Stimulated activated CD4-positive, alpha-beta T cell treated with anti-CD3 and anti-CD28 coated beads, TNF-alpha, amount 100 ng/mL, for 48 hours (primary cell): ENCODE results near the gene MEMO1.
"Not testable (repeated sequence)": the region's sequence is repeated elsewhere in the genome, so short reads cannot be mapped to it uniquely, and the experiment has no call there.

Experiments
- DNase-seq, 3 donors: peaks; one replicate each; pipeline ENCODE4 v3.0.0-alpha.2; 2020; ENCODE audit warnings: low read depth in 3 of 3

The MEMO1 gene

GRCh38 chr2:31907491-31907890 is 103.3 kb downstream of the MEMO1 start:
- DNase-seq, result not testable (repeated sequence)

GRCh38 chr2:31903109-31903780 is 107.6 kb downstream of the MEMO1 start:
- no peak for DNase-seq

- no peak for DNase-seq
Observed at GRCh38 chr2:31901900-31902299, 108.9 kb downstream of the MEMO1 start.

GRCh38 chr2:31900156-31900555 is 110.7 kb downstream of the MEMO1 start:
- DNase-seq, result not testable (repeated sequence)

- not testable (repeated sequence) for DNase-seq
Observed at GRCh38 chr2:31898346-31898745, 112.5 kb downstream of the MEMO1 start.

- DNase-seq, result not testable (repeated sequence)
Observed at GRCh38 chr2:31897340-31897739, 113.5 kb downstream of the MEMO1 start.

- DNase-seq, result no peak
Observed at GRCh38 chr2:31896293-31896692, 114.5 kb downstream of the MEMO1 start.

- no peak for DNase-seq
Observed at GRCh38 chr2:31894656-31895055, 116.2 kb downstream of the MEMO1 start.

- DNase-seq, result no peak
Observed at GRCh38 chr2:31893094-31893493, 117.7 kb downstream of the MEMO1 start.

- no peak for DNase-seq
Observed at GRCh38 chr2:31889044-31889443, 121.8 kb downstream of the MEMO1 start.

GRCh38 chr2:31888550-31888949 is 122.3 kb downstream of the MEMO1 start:
- DNase-seq, result no peak

GRCh38 chr2:31886700-31887099 is 124.1 kb downstream of the MEMO1 start:
- no peak for DNase-seq

GRCh38 chr2:31877008-31877407 is 133.8 kb downstream of the MEMO1 start:
- DNase-seq, result no peak

- DNase-seq, result no peak
Observed at GRCh38 chr2:31874071-31874470, 136.7 kb downstream of the MEMO1 start.

- DNase-seq, result no peak
Observed at GRCh38 chr2:31865215-31865614, 145.6 kb downstream of the MEMO1 start.

GRCh38 chr2:31863867-31864266 is 146.9 kb downstream of the MEMO1 start:
- no peak for DNase-seq

- DNase-seq, result not testable (repeated sequence)
Observed at GRCh38 chr2:31863015-31863656, 147.7 kb downstream of the MEMO1 start.

- DNase-seq, result no peak
Observed at GRCh38 chr2:31859959-31860358, 150.8 kb downstream of the MEMO1 start.

- DNase-seq, result no peak
Observed at GRCh38 chr2:31853521-31853920, 157.3 kb downstream of the MEMO1 start.

GRCh38 chr2:31842150-31842549 is 168.7 kb downstream of the MEMO1 start:
- DNase-seq, result not testable (repeated sequence)

- no peak for DNase-seq
Observed at GRCh38 chr2:31835450-31835849, 175.4 kb downstream of the MEMO1 start.

- no peak for DNase-seq
Observed at GRCh38 chr2:31832363-31832762, 178.4 kb downstream of the MEMO1 start.

GRCh38 chr2:31831585-31831984 is 179.2 kb downstream of the MEMO1 start:
- no peak for DNase-seq

- DNase-seq, result no peak
Observed at GRCh38 chr2:31828891-31829290, 181.9 kb downstream of the MEMO1 start.
